Measurements from ENCODE around the gene PHEX. TPM values are rescaled to one million over a fixed set of nuclear protein-coding genes. Genes with fewer than 3 reads are reported as not detected.
A peak's percentile ranks its signal among the peaks of the same experiment; 100 is the strongest.

Gene PHEX
- total RNA-seq, 1 donor from 2014 or later = 0.96 TPM

GRCh38 chrX:22097012-22097694, 65.0 kb downstream of the PHEX start:
- H3K4me3 Mint-ChIP-seq = no peak overlapping the region
- peaks cover 31% of the 10 kb centered on the region for H3K4me1 Mint-ChIP-seq
- H3K27me3 Mint-ChIP-seq (ENCODE audit: low read depth) = no peaks in the 10 kb centered on the region
- H3K27ac Mint-ChIP-seq = peak overlapping the region; percentile 73
- H3K36me3 Mint-ChIP-seq = no peaks in the 10 kb centered on the region
- TF ChIP-seq CTCF (IDR thresholded peaks at IDR 0.05; ENCODE audit: unreplicated experiment) = no peak
- DNase-seq (ENCODE audit: low spot score in 2 of 2, unreplicated experiment in 2 of 2) = no peak
- H3K9me3 Mint-ChIP-seq = peaks cover 14% of the 10 kb centered on the region

- H3K36me3 Mint-ChIP-seq = peaks cover 9% of the 10 kb centered on the region
- peaks cover 27% of the 10 kb centered on the region for H3K9me3 Mint-ChIP-seq
- H3K27ac Mint-ChIP-seq = no peak overlapping the region
- H3K4me3 Mint-ChIP-seq = no peak overlapping the region
- TF ChIP-seq CTCF (IDR thresholded peaks at IDR 0.05; ENCODE audit: unreplicated experiment) = no peak
- H3K4me1 Mint-ChIP-seq = no peaks in the 10 kb centered on the region
- DNase-seq (ENCODE audit: low spot score in 2 of 2, unreplicated experiment in 2 of 2) = no peak
- H3K27me3 Mint-ChIP-seq (ENCODE audit: low read depth) = no peaks in the 10 kb centered on the region
These were observed 73.1 kb downstream of the PHEX start for GRCh38 chrX:22105231-22105630.

GRCh38 chrX:22105971-22106370, 73.8 kb downstream of the PHEX start:
- Mint-ChIP-seq H3K4me1 (peaks cover 3% of the 10 kb centered on the region), H3K9me3 (peaks cover 23% of the 10 kb centered on the region), H3K4me3 (no peak overlapping the region), H3K27me3 (ENCODE audit: low read depth) (no peaks in the 10 kb centered on the region), H3K27ac (no peak overlapping the region), H3K36me3 (peaks cover 9% of the 10 kb centered on the region)
- no peak for DNase-seq (ENCODE audit: low spot score in 2 of 2, unreplicated experiment in 2 of 2)
- no peak for TF ChIP-seq CTCF (IDR thresholded peaks at IDR 0.05; ENCODE audit: unreplicated experiment)

- no peaks in the 10 kb centered on the region for H3K27me3 Mint-ChIP-seq (ENCODE audit: low read depth)
- no peak for TF ChIP-seq CTCF (IDR thresholded peaks at IDR 0.05; ENCODE audit: unreplicated experiment)
- peaks cover 13% of the 10 kb centered on the region for H3K9me3 Mint-ChIP-seq
- DNase-seq (ENCODE audit: low spot score in 2 of 2, unreplicated experiment in 2 of 2) = no peak
- H3K36me3 Mint-ChIP-seq = no peaks in the 10 kb centered on the region
- no peak overlapping the region for H3K27ac Mint-ChIP-seq
- H3K4me1 Mint-ChIP-seq = peaks cover 9% of the 10 kb centered on the region
- no peak overlapping the region for H3K4me3 Mint-ChIP-seq
These were observed 77.3 kb downstream of the PHEX start for GRCh38 chrX:22109442-22109841.

GRCh38 chrX:22110729-22111494, 78.8 kb downstream of the PHEX start:
- DNase-seq (ENCODE audit: low spot score in 2 of 2, unreplicated experiment in 2 of 2) = no peak
- Mint-ChIP-seq H3K27me3 (ENCODE audit: low read depth) (no peaks in the 10 kb centered on the region), H3K27ac (peak overlapping the region; percentile 51), H3K4me1 (peaks cover 9% of the 10 kb centered on the region), H3K9me3 (peaks cover 12% of the 10 kb centered on the region), H3K36me3 (no peaks in the 10 kb centered on the region), H3K4me3 (no peak overlapping the region)
- no peak for TF ChIP-seq CTCF (IDR thresholded peaks at IDR 0.05; ENCODE audit: unreplicated experiment)
